ENCODE measurements around the gene MTA3. TPM values are rescaled to one million over a fixed set of nuclear protein-coding genes. Genes with fewer than 3 reads are reported as not detected.

The MTA3 gene
- total and polyA plus RNA-seq, 2 of the 8 experiments (the other 6 are each of a cell fraction or from before 2014, with no cell fraction given) = 125 to 184 TPM

- no peak for TF ChIP-seq YY1 (IDR thresholded peaks at IDR 0.05; ENCODE audit: low read depth, low read length)
- TF ChIP-seq EP300 (IDR thresholded peaks at IDR 0.05; ENCODE audit: borderline replicate concordance in 1 of 2, low read depth in 2 of 2, low read length in 2 of 2) = no peak
Measured at GRCh38 chr2:42607101-42607637, 38.7 kb downstream of the MTA3 start (continued).

All from H1 (cell line).